C4-2B (cell line): ENCODE measurements around the gene CNGA2.

Experiments used
- H3K27ac ChIP-seq: fragments of 450-650 bp; 2 replicates; pipeline ENCODE4 v1.5.1; 2017
- CTCF ChIP-seq: fragments of 450-650 bp; conservative IDR thresholded peaks from 2 replicates; pipeline ENCODE4 v1.5.1; 2017; ENCODE audit warnings: mild to moderate bottlenecking
- ZFX ChIP-seq: fragments of 450-650 bp; IDR thresholded peaks from 2 replicates; pipeline ENCODE4 v1.6.1; 2017

Gene CNGA2

GRCh38 chrX:151753313-151754046 lies 18.9 kb downstream of the CNGA2 start:
- no peak overlapping the region for H3K27ac ChIP-seq
- TF ChIP-seq CTCF (peak; percentile 81), ZFX (no peak)

DNA sequence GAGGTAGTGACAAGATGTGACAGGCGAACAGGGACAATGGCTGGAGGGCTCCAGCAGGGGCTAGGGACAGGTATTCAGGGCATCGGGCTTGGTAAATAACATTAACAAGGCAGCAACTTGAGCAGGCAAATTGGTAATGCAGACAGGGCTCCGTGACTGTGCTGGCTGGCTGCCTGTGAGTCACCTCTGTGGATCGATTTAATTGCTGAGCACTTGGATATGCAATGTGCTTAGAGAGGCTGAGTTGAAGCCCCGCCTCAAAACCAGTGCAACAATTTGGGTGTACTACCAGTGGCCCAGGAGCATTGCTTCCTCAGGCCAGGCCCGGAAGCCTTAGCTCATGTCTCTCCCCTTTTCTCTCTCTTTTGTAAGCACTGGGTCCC lies 19.5 kb downstream of the CNGA2 start:
- TF ChIP-seq CTCF = no peak
- TF ChIP-seq ZFX = no peak
- H3K27ac ChIP-seq = no peak overlapping the region

DNA sequence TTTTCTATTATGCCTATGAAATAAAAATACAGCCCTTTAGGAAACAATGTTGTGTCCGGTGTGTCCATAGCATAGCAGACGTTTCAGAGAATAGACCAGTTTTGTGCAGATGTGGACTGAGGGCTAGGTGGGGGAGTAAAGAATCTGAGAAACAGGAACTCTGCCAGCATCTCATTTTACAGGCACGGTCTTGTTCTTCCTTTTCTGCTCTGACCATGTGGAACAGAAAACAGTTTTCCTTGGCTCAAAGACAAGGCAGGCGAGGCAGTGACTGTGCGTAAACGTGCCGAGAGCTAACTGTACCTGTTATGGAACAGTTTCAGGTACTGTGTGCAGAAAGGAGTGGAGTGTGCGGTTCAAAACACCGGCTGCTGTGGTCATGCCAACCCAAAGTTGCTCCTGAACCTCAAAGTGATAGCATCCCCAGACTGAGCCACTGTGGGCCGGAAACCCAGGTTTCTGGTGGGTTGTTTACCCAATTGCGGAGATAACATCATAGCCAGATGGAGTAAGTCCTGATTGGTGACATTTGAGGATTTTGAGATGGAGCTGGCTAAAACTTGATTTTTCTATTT lies 20.2 kb downstream of the CNGA2 start:
- H3K27ac ChIP-seq = no peak overlapping the region
- TF ChIP-seq CTCF (no peak), ZFX (no peak)

GRCh38 chrX:151759041-151759708 lies 24.6 kb downstream of the CNGA2 start:
- H3K27ac ChIP-seq = no peak overlapping the region
- TF ChIP-seq CTCF (no peak), ZFX (no peak)

DNA sequence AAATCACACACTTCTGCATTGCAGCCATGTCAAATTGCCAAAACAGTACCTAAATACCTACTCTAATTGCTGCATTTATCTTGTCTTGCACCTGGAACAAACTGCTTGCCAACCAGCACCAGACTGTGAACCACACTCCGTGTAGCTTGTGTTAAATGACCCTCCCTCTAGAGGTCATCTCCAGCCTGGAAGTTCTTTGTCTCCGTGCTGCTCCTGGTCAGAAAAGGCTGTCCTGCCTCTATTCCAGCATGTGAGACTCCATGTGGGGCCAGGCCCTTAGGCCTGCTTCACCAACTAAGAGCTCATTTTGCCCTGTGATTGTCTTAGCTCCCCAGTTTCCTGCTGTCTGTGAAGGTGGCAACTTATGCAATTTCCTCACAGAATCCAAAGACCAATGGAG lies 28.3 kb downstream of the CNGA2 start:
- no peak overlapping the region for H3K27ac ChIP-seq
- no peak for TF ChIP-seq CTCF
- TF ChIP-seq ZFX = no peak

DNA sequence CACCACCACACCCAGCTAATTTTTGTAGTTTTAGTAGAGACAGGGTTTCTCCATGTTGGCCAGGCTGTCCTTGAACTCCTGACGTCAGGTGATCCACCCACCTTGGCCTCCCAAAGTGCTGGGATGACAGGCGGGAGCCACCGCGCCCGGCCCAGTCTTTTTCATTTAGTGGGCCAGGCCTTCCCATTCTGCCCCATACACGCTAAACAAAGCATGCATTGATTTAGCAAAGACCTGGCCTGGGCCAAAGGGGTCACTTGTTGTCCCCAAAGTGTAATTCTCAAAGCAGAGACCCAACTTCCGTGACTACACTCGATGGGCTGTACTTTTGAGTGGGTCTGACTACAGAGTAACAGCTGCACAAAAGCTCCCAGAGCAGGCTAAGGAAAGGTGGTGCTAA lies 29.2 kb downstream of the CNGA2 start:
- no peak overlapping the region for H3K27ac ChIP-seq
- TF ChIP-seq CTCF (no peak), ZFX (no peak)

GRCh38 chrX:151765026-151765425 lies 30.5 kb downstream of the CNGA2 start:
- TF ChIP-seq CTCF = no peak
- no peak for TF ChIP-seq ZFX
- H3K27ac ChIP-seq = no peak overlapping the region
